AG10803 (cell line): ENCODE data around the gene TMEM131L.

Experiments used
- DNase-seq: peaks from one replicate; pipeline ENCODE4 v3.0.0; 2010; ENCODE audit warnings: low read depth
- H3K4me3 ChIP-seq: 2 replicates; pipeline ENCODE4 v1.5.1; 2011; ENCODE audit warnings: mild to moderate bottlenecking, low read length, control low read depth
- TF ChIP-seq, protein P1 (sequence below): conservative IDR thresholded peaks from 2 replicates; pipeline ENCODE4 v1.5.1; 2011; ENCODE audit warnings: mild to moderate bottlenecking, low read length, control low read depth, inconsistent platforms

TMEM131L gene

GRCh38 chr4:153646978-153647377 is 180.8 kb downstream of the TMEM131L start:
- no peak overlapping the region for H3K4me3 ChIP-seq
- no peak for DNase-seq
- TF ChIP-seq, protein P1, sequence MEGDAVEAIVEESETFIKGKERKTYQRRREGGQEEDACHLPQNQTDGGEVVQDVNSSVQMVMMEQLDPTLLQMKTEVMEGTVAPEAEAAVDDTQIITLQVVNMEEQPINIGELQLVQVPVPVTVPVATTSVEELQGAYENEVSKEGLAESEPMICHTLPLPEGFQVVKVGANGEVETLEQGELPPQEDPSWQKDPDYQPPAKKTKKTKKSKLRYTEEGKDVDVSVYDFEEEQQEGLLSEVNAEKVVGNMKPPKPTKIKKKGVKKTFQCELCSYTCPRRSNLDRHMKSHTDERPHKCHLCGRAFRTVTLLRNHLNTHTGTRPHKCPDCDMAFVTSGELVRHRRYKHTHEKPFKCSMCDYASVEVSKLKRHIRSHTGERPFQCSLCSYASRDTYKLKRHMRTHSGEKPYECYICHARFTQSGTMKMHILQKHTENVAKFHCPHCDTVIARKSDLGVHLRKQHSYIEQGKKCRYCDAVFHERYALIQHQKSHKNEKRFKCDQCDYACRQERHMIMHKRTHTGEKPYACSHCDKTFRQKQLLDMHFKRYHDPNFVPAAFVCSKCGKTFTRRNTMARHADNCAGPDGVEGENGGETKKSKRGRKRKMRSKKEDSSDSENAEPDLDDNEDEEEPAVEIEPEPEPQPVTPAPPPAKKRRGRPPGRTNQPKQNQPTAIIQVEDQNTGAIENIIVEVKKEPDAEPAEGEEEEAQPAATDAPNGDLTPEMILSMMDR: no peak

DNA sequence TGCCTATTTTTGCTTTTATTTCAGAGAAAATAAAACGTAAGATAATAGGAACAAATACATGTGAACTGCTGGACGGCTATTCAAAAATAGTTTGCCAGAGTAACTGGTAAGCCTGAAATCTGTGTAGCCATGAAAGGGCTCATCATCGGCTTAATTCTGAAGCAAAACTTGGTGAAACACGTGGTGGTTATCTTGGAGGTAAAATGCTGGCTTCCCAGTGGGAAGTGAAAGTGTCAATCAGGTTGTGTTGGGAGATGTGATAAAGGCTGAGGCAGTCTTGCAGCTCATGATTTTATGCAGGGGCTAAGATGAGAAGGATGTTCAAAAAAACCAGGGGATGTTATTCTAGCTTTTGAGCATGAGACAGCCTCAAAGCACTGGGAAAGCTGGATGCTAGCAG is 181.8 kb downstream of the TMEM131L start:
- TF ChIP-seq, protein P1: no peak
- no peak overlapping the region for H3K4me3 ChIP-seq
- DNase-seq: no peak

- no peak overlapping the region for H3K4me3 ChIP-seq
- TF ChIP-seq, protein P1: peak; percentile 32; the same call in 1 of the 2 replicates
- peak; percentile 10 for DNase-seq
Measured at GRCh38 chr4:153649572-153649991, 183.4 kb downstream of the TMEM131L start.

DNA sequence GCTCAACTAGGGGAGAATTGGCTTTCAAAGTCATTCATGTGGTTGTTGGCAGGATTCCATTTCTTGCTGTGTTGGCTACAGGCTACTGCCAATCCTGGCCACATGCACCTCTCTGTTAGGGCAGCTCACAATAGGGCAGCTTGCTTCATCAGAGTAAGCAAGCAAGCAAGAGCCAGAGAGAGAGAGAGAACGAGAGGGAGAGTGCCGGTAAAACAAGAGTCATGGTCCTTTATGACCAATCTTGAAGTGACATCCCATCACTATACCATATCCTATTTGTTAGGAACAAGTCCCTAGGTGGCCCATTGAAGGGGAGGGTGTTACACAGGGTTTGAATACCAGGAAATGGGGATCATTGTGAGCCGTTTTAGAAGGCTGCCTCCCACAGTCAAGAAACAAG is 185.0 kb downstream of the TMEM131L start:
- H3K4me3 ChIP-seq: no peak overlapping the region
- TF ChIP-seq, protein P1: no peak
- no peak for DNase-seq

- DNase-seq: no peak
- no peak overlapping the region for H3K4me3 ChIP-seq
- TF ChIP-seq, protein P1: no peak
Measured at GRCh38 chr4:153651587-153651986, 185.4 kb downstream of the TMEM131L start.

- no peak for DNase-seq
- TF ChIP-seq, protein P1: no peak
- no peak overlapping the region for H3K4me3 ChIP-seq
Measured at GRCh38 chr4:153652051-153652784, 186.1 kb downstream of the TMEM131L start.

DNA sequence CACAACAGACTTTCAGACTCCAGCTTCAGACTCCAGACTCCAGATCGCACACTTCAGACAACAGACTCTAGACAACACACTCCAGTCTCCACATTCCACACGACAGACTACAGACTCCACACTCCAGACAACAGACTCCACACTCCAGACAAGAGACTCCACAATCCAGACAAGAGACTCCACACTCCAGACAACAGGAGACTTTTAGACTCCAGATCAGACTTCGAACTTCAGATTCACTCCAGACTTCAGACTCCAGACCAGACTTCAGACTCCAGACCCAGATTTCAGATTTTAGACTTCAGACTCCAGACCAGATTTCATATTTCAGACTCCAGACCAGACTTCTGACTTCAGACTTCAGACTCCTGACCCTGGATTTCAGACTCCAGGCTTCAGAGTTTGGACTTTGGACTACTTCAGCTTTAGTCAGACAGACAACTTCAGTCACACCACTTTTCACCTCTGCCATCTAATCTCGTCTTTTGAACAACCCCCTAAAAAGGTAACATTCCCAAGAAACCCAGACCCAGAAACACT is 188.9 kb downstream of the TMEM131L start:
- H3K4me3 ChIP-seq: no peak overlapping the region
- DNase-seq: peak; percentile 2
- TF ChIP-seq, protein P1: no peak
